WTC11 (cell line): ENCODE measurements around the gene ARHGAP10. TPM values are rescaled to one million over a fixed set of nuclear protein-coding genes. Genes with fewer than 3 reads are reported as not detected.

Experiments
- ATAC-seq: fragments of 200-7000 bp; cut with Tn5 transposase; 2 replicates; pipeline ENCODE4 v1.10.0; 2021; ENCODE audit warnings: mild to moderate bottlenecking, moderate library complexity
- CTCF ChIA-PET: fragments of 300-600 bp; sonication (Branson Sonifier 250); formaldehyde crosslinking; loops from one replicate; lab custom pipeline; 2021; ENCODE audit warnings: antibody characterized with exemption; lab: Charles Lee
- POLR2A ChIA-PET: fragments of 350-600 bp; sonication (Branson Sonifier 250); formaldehyde crosslinking; loops from one replicate; lab custom pipeline; 2021; ENCODE audit warnings: antibody characterized with exemption; lab: Charles Lee
- DNase-seq: peaks from one replicate; pipeline ENCODE4 v3.0.0; 2021; ENCODE audit warnings: low spot score
- H3K27ac Mint-ChIP-seq: 2 replicates; pipeline ENCODE4 v1.8.0; 2021; ENCODE audit warnings: mixed read lengths
- H3K27me3 Mint-ChIP-seq: 2 replicates; pipeline ENCODE4 v1.8.0; 2021; ENCODE audit warnings: low read depth, mild to moderate bottlenecking, moderate library complexity, mixed read lengths
- H3K36me3 Mint-ChIP-seq: 2 replicates; pipeline ENCODE4 v1.8.0; 2021; ENCODE audit warnings: mixed read lengths
- H3K4me1 Mint-ChIP-seq: 2 replicates; pipeline ENCODE4 v1.8.0; 2022; ENCODE audit warnings: mixed read lengths
- H3K4me3 Mint-ChIP-seq: 2 replicates; pipeline ENCODE4 v1.8.0; 2021; ENCODE audit warnings: mild to moderate bottlenecking, moderate library complexity, mixed read lengths
- H3K9me3 Mint-ChIP-seq: 2 replicates; pipeline ENCODE4 v1.8.0; 2021; ENCODE audit warnings: mixed read lengths
- ATF6 ChIP-seq: sonication (generic); formaldehyde crosslinking; IDR thresholded peaks from 2 replicates; pipeline ENCODE4 v1.8.1; 2023; ENCODE audit warnings: mild to moderate bottlenecking, missing genetic modification reagents
- E2F1 ChIP-seq: sonication (generic); formaldehyde crosslinking; IDR thresholded peaks from 2 replicates; pipeline ENCODE4 v1.8.0; 2022; ENCODE audit warnings: mild to moderate bottlenecking, missing genetic modification reagents
- ETV6 ChIP-seq: sonication (generic); formaldehyde crosslinking; IDR thresholded peaks from 2 replicates; pipeline ENCODE4 v1.8.1; 2022; ENCODE audit warnings: mild to moderate bottlenecking, missing genetic modification reagents
- FOXK1 ChIP-seq: sonication (generic); formaldehyde crosslinking; IDR thresholded peaks from 2 replicates; pipeline ENCODE4 v1.8.0; 2022; ENCODE audit warnings: mild to moderate bottlenecking, moderate library complexity, missing genetic modification reagents
- MXD4 ChIP-seq: fragments of 250-450 bp; sonication (Bioruptor Pico); IDR thresholded peaks from 2 replicates; pipeline ENCODE4 v1.8.0; 2021; ENCODE audit warnings: mild to moderate bottlenecking, moderate library complexity, borderline replicate concordance
- SMAD3 ChIP-seq: sonication (generic); formaldehyde crosslinking; IDR thresholded peaks from 2 replicates; pipeline ENCODE4 v1.8.0; 2022; ENCODE audit warnings: missing genetic modification reagents, mild to moderate bottlenecking, borderline replicate concordance
- ZNF396 ChIP-seq: fragments of 250-450 bp; sonication (Bioruptor Pico); IDR thresholded peaks from 2 replicates; pipeline ENCODE4 v1.8.0; 2021; ENCODE audit warnings: mild to moderate bottlenecking, moderate library complexity, borderline replicate concordance
- ZNF416 ChIP-seq: fragments of 250-450 bp; sonication (Bioruptor Pico); IDR thresholded peaks from 2 replicates; pipeline ENCODE4 v1.9.0; 2021; ENCODE audit warnings: mild to moderate bottlenecking, inconsistent platforms
- ZNF532 ChIP-seq: fragments of 250-450 bp; sonication (Bioruptor Pico); IDR thresholded peaks from 2 replicates; pipeline ENCODE4 v1.9.0; 2021; ENCODE audit warnings: mild to moderate bottlenecking, borderline replicate concordance
- total RNA-seq: library from RNA; stranded (reverse); gene quantifications from 3 replicates; pipeline ENCODE4 v1.2.3, GENCODE V29; 2021
- TF ChIP-seq, protein P1 (sequence below): sonication (generic); formaldehyde crosslinking; IDR thresholded peaks from 2 replicates; pipeline ENCODE4 v1.8.1; 2022; ENCODE audit warnings: mild to moderate bottlenecking, missing genetic modification reagents, moderate library complexity, borderline replicate concordance

The ARHGAP10 gene
- total RNA-seq, 1 experiment from 2014 or later, result 9.6 TPM

- no peak for TF ChIP-seq ETV6 (CRISPR knock-in tag)
These were observed 302.9 kb downstream of the ARHGAP10 start (continued) for GRCh38 chr4:148034813-148035212.

DNA sequence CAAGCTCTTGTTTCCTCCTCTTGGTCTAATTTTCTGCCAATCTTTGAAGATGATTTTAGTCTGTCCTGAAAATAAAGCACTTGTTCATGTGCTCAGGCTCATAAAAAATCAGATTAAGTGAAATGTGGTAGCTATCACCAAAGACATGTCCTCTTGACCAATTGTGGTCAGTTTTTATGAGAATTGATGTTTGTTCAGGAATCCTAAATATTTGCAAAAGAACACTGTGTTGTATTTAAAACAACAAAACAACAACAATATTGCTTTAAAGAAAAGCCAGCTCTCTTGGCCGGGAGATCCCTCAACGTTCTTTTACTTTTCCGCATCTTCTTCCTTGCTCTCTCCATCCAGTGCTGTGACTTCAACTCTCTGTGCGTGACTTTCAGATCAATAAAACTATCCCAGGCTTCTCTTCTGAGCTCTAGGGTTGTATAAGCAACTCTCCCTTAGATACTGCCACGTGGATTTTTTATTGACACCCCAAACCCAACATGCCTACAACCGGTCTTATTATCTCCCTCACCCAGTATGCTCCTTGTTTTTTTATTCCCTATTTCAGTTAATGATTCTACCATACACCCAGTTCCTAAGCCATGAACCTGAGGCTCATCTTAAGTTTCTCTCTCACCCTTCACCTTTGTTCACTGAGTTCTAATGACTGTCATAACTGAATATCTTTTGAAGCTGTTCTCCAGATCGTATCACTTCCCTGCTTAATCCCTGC, 309.9 kb downstream of the ARHGAP10 start:
- Mint-ChIP-seq H3K9me3 (0 out of 2 replicates have a peak, but pooled peaks cover under 1% of the 10 kb centered on the region), H3K4me1 (no peaks in the 10 kb centered on the region), H3K27me3 (no peaks in the 10 kb centered on the region), H3K36me3 (no peaks in the 10 kb centered on the region)
- ATAC-seq, result no peak
- CTCF ChIA-PET, result no interaction called here
- TF ChIP-seq ZNF396 (CRISPR knock-in tag) (no peak), FOXK1 (CRISPR knock-in tag) (no peak)
- TF ChIP-seq, all 79 proteins: peak for 0
- no peak overlapping the region for H3K4me3 Mint-ChIP-seq
- H3K27ac Mint-ChIP-seq, result no peak overlapping the region
- DNase-seq, result no peak
- POLR2A ChIA-PET, result interaction anchor here (0.6 kb wide), 2 partner anchors 12 to 230 kb away, joined by 3 read pairs; no protein-coding TSS in a partner anchor

DNA sequence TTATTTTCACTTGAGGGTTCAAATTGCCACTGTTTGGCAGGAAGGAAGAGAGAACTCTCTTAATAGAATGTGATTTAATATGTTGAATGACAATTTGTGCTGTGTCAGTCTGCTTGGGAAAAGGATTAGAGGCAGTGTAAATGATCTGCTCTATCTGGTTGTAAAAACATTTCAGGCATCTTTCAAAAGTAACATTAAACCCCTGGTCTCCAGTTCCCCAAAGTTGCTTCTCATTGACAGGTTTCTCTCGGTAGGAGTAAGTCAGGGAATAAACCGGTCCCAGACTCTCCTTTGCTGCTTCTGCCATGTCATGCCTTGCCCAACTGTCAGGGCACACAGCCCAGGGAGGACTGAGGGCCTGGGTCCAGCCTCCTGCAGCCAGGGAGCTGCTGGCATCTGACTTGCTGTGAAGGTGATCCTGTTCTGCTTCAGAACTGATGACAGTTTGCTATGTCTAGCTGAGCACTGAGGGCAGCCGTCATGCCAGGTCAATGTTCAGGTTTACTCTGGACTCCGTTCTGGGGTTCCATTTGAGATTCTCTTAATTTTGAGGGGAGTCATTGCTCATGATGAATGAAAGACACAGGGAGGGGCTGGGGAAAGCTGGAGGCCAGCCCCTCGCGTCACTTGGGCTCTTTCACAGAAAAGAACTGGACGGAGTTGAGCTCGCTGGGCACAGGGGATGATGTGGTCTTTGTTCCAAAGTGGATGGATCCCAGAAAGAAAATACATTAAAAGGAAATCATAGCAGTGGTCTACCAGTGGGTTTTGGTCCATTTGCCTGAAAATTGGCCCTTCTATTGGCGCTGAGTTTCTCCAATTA, 312.4 kb downstream of the ARHGAP10 start:
- H3K27me3 Mint-ChIP-seq, result no peaks in the 10 kb centered on the region
- CTCF ChIA-PET, result interaction anchor here (1.0 kb wide), 1 partner anchor 13 kb away, joined by 5 read pairs; no protein-coding TSS in a partner anchor
- H3K27ac Mint-ChIP-seq, result no peak overlapping the region
- DNase-seq (no peak), ATAC-seq (no peak)
- no peaks in the 10 kb centered on the region for H3K9me3 Mint-ChIP-seq
- no peak overlapping the region for H3K4me3 Mint-ChIP-seq
- no peak for TF ChIP-seq ZNF416 (CRISPR knock-in tag)
- TF ChIP-seq SMAD3 (CRISPR knock-in tag), result no peak
- TF ChIP-seq, protein P1, sequence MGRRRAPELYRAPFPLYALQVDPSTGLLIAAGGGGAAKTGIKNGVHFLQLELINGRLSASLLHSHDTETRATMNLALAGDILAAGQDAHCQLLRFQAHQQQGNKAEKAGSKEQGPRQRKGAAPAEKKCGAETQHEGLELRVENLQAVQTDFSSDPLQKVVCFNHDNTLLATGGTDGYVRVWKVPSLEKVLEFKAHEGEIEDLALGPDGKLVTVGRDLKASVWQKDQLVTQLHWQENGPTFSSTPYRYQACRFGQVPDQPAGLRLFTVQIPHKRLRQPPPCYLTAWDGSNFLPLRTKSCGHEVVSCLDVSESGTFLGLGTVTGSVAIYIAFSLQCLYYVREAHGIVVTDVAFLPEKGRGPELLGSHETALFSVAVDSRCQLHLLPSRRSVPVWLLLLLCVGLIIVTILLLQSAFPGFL (CRISPR knock-in tag), result no peak
- TF ChIP-seq MXD4 (CRISPR knock-in tag), result no peak
- no peak for TF ChIP-seq E2F1 (CRISPR knock-in tag)
- TF ChIP-seq ZNF532 (CRISPR knock-in tag), result no peak
- no peak for TF ChIP-seq ATF6 (CRISPR knock-in tag)
- peaks cover 3% of the 10 kb centered on the region; the same call in 1 of the 2 replicates for H3K36me3 Mint-ChIP-seq
- H3K4me1 Mint-ChIP-seq, result 0 out of 2 replicates have a peak, but pooled peaks cover 3% of the 10 kb centered on the region
- POLR2A ChIA-PET, result interaction anchor here (0.7 kb wide), 1 partner anchor 174 kb away, joined by 3 read pairs; no protein-coding TSS in a partner anchor
